COLO829 (cell line): ENCODE measurements around the gene SPSB2.

Source experiments
- DNase-seq: peaks from one replicate; pipeline ENCODE4 v3.0.0; 2012; ENCODE audit warnings: low spot score

The SPSB2 gene

GRCh38 chr12:6830999-6831398, 42.1 kb downstream of the SPSB2 start:
- no peak for DNase-seq

- no peak for DNase-seq
Measured at GRCh38 chr12:6830286-6830890, 42.7 kb downstream of the SPSB2 start.

GRCh38 chr12:6829536-6830220, 43.4 kb downstream of the SPSB2 start:
- DNase-seq: no peak

GRCh38 chr12:6828781-6829535, 44.1 kb downstream of the SPSB2 start:
- no peak for DNase-seq

- DNase-seq: no peak
Measured at GRCh38 chr12:6827982-6828780, 44.9 kb downstream of the SPSB2 start, which contains the start of gene P3H3. Gene P3H3, plus strand, starts transcription at chr12:6828407. Its CDS starts 34 bp downstream, at chr12:6828441.

- DNase-seq: peak; percentile 96
Measured at GRCh38 chr12:6827437-6827911, 45.6 kb downstream of the SPSB2 start.

GRCh38 chr12:6826734-6827436, 46.2 kb downstream of the SPSB2 start:
- no peak for DNase-seq

GRCh38 chr12:6826125-6826733, 46.9 kb downstream of the SPSB2 start:
- DNase-seq: no peak

- peak; percentile 96 for DNase-seq
Measured at GRCh38 chr12:6825398-6826124, 47.5 kb downstream of the SPSB2 start.

GRCh38 chr12:6824901-6825381, 48.2 kb downstream of the SPSB2 start:
- DNase-seq: no peak

GRCh38 chr12:6824085-6824775, 48.9 kb downstream of the SPSB2 start:
- no peak for DNase-seq

- DNase-seq: no peak
Measured at GRCh38 chr12:6823182-6824084, 49.7 kb downstream of the SPSB2 start.

GRCh38 chr12:6822426-6823135, 50.5 kb downstream of the SPSB2 start:
- DNase-seq: no peak

- DNase-seq: no peak
Measured at GRCh38 chr12:6821591-6822425, 51.3 kb downstream of the SPSB2 start, which contains the start of gene GPR162. Gene GPR162, plus strand, starts transcription at chr12:6821821. Its CDS starts 2,078 bp downstream, at chr12:6823899.
